B cell (primary cell): Measurements from ENCODE around the gene ATF3. TPM values are rescaled to one million over a fixed set of nuclear protein-coding genes. Genes with fewer than 3 reads are reported as not detected.

Experiments used
- ATAC-seq: fragments of 200-7000 bp; cut with Tn5 transposase; one replicate; pipeline ENCODE4 v1.10.0; 2021; ENCODE audit warnings: low read depth, mild to moderate bottlenecking, moderate number of reproducible peaks, moderate library complexity
- CTCF ChIA-PET: fragments of 350-600 bp; sonication (Branson Sonifier 250); formaldehyde crosslinking; loops from one replicate; lab custom pipeline; 2021; ENCODE audit warnings: antibody characterized with exemption, inconsistent platforms; lab: Charles Lee
- POLR2A ChIA-PET: fragments of 350-600 bp; sonication (Branson Sonifier 250); formaldehyde crosslinking; loops from one replicate; lab custom pipeline; 2021; ENCODE audit warnings: antibody characterized with exemption; lab: Charles Lee
- DNase-seq: peaks from one replicate; pipeline ENCODE4 v3.0.0; 2013
- H2AFZ ChIP-seq: 2 replicates; pipeline ENCODE4 v1.6.1; 2012; ENCODE audit warnings: mild to moderate bottlenecking, low read depth, low read length; ENCODE audit not compliant: insufficient read depth, poor library complexity, severe bottlenecking
- H3K27ac ChIP-seq, 2 donors: 1 replicate in 1 of 2; 2 replicates in 1 of 2; pipeline ENCODE4 v1.5.1; 2012 to 2013; ENCODE audit warnings: low read length in 2 of 2, mild to moderate bottlenecking in 2 of 2, moderate library complexity in 1 of 2
- H3K27me3 ChIP-seq, 4 experiments: fragments of 200-600 bp in 1 of 4; sonication (generic) in 1 of 4; replicated peaks in 1 of 4; 1 replicate in 2 of 4; 2 replicates in 2 of 4; pipeline versions ENCODE4 v1.6.1 to v1.7.0; 2013 to 2016; ENCODE audit warnings: low read length in 3 of 4, mild to moderate bottlenecking in 2 of 4, mixed read lengths in 1 of 4, moderate library complexity in 1 of 4; ENCODE audit not compliant: insufficient read depth in 4 of 4, control insufficient read depth in 3 of 4; ENCODE audit errors: control extremely low read depth in 1 of 4
- H3K36me3 ChIP-seq, 2 experiments: replicated peaks in 1 of 2; 1 replicate in 1 of 2; 2 replicates in 1 of 2; pipeline versions ENCODE4 v1.6.1 to v1.7.1; 2013; ENCODE audit warnings: low read length in 1 of 2; ENCODE audit not compliant: insufficient read depth in 2 of 2, control insufficient read depth in 1 of 2; ENCODE audit errors: control extremely low read depth in 1 of 2, extremely low read depth in 1 of 2
- H3K4me1 ChIP-seq, 2 donors: fragments of 200-600 bp in 1 of 2; sonication (generic) in 1 of 2; 1 replicate in 1 of 2; 2 replicates in 1 of 2; pipeline versions ENCODE4 v1.5.1 to v1.6.1; 2013 to 2017; ENCODE audit warnings: low read length in 2 of 2; ENCODE audit not compliant: control insufficient read depth in 2 of 2, insufficient read depth in 2 of 2
- H3K4me2 ChIP-seq: replicated peaks from 2 replicates; pipeline ENCODE3; 2012; ENCODE audit warnings: mild to moderate bottlenecking, low read depth, low read length; ENCODE audit not compliant: poor library complexity, severe bottlenecking
- H3K4me3 ChIP-seq, 5 experiments: fragments of 200-600 bp in 1 of 5; sonication (generic) in 1 of 5; 1 replicate in 3 of 5; 2 replicates in 2 of 5; pipeline versions ENCODE4 v1.5.1 to v1.7.0; 2011 to 2016; ENCODE audit warnings: low read length in 4 of 5, mild to moderate bottlenecking in 4 of 5, low read depth in 2 of 5, control low read depth in 1 of 5, moderate library complexity in 1 of 5; ENCODE audit not compliant: insufficient read depth in 1 of 5; ENCODE audit errors: control extremely low read depth in 1 of 5, extremely low read depth in 1 of 5
- H3K79me2 ChIP-seq: fragments of 200-600 bp; sonication (generic); one replicate; pipeline ENCODE4 v1.6.0; 2016; ENCODE audit warnings: low read length; ENCODE audit not compliant: control insufficient read depth, insufficient read depth
- H3K9ac ChIP-seq: fragments of 200-600 bp; sonication (generic); 2 replicates; pipeline ENCODE4 v1.6.1; 2017; ENCODE audit warnings: mild to moderate bottlenecking, low read length, moderate library complexity
- H3K9me3 ChIP-seq, 3 donors: one replicate each; pipeline versions ENCODE4 v1.6.1 to v1.7.1; 2013; ENCODE audit warnings: low read length in 2 of 3; ENCODE audit not compliant: control insufficient read depth in 2 of 3, insufficient read depth in 1 of 3; ENCODE audit errors: control extremely low read depth in 1 of 3
- H4K20me1 ChIP-seq: 2 replicates; pipeline ENCODE4 v1.6.0; 2012; ENCODE audit warnings: mild to moderate bottlenecking, low read length; ENCODE audit not compliant: insufficient read depth, control insufficient read depth, poor library complexity, severe bottlenecking
- H3K27ac Mint-ChIP-seq: one replicate; pipeline ENCODE4 v1.8.0; 2021; ENCODE audit warnings: mixed read lengths
- H3K27me3 Mint-ChIP-seq: one replicate; pipeline ENCODE4 v1.8.0; 2021; ENCODE audit warnings: mixed read lengths
- H3K4me1 Mint-ChIP-seq: one replicate; pipeline ENCODE4 v1.8.0; 2021; ENCODE audit warnings: mixed read lengths
- H3K4me3 Mint-ChIP-seq: one replicate; pipeline ENCODE4 v1.8.0; 2021; ENCODE audit warnings: mixed read lengths
- H3K9me3 Mint-ChIP-seq: one replicate; pipeline ENCODE4 v1.8.0; 2022; ENCODE audit warnings: mixed read lengths; ENCODE audit not compliant: insufficient read depth
- CTCF ChIP-seq: fragments of 200-600 bp; IDR thresholded peaks from one replicate; pipeline ENCODE4 v1.8.0; 2022; ENCODE audit warnings: antibody characterized with exemption, mild to moderate bottlenecking
- EZH2 ChIP-seq: IDR thresholded peaks from 2 replicates; pipeline ENCODE4 v1.6.1; 2012; ENCODE audit warnings: borderline replicate concordance, low read depth, mild to moderate bottlenecking, moderate library complexity, low read length; ENCODE audit not compliant: insufficient read depth, poor library complexity, severe bottlenecking
- WGBS: methylation state at CpG from one replicate; pipeline ENCODE4 v1.1.5; 2013; ENCODE audit warnings: missing lambda C conversion rate; ENCODE audit not compliant: insufficient coverage; 5-methylcytosine and 5-hydroxymethylcytosine counted together
- intact Hi-C: fragments of 100-400 bp; cut with micrococcal nuclease; formaldehyde crosslinking; loops from one replicate; pipeline ENCODE4 v1.10.0; 2022
- polyA plus RNA-seq: library from polyadenylated mRNA; depleted of rRNA; stranded (reverse); fragments of >200 nt; gene quantifications from 2 replicates; pipeline ENCODE4 v1.2.3, GENCODE V29; 2012
- total RNA-seq, 2 donors: library from RNA; stranded (reverse); fragments of 120-200 nt in 1 of 2; gene quantifications; 1 replicate in 1 of 2; 2 replicates in 1 of 2; pipeline versions ENCODE4 v1.2.3 to v1.2.4, GENCODE V29; 2013 to 2022

The ATF3 gene
- total and polyA plus RNA-seq, 2 donors (not counting 1 experiment from before 2014, with no cell fraction given) = 4.5 to 42.3 TPM

DNA sequence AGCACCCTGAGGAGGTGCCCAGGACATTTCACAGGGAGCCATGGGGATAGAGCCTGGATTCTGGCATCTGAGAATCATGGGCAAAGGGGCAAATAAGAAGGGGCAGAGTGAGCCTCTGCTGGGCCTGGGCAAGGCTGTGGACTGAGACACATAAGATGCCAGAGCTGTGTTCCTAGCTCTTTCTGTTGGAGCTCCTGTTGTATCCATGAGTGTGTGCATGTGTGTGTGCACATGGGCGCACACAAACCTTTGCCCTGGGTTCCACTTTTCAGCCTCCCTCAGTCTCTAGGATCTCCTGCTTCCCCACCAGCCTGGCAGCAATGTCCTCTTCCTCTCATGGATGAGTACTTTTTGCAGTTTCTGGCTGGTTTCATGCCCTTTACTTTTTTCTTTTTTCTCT is 44.0 kb downstream of the ATF3 start:
- Histone ChIP-seq H3K36me3 (no peaks in the 10 kb centered on the region), H3K9ac (no peak overlapping the region), H3K4me3 (no peak overlapping the region), H2AFZ (no peak overlapping the region), H3K4me1 (peaks cover 0 to 3% of the 10 kb centered on the region in 2 donors), H3K9me3 (peaks cover 0 to 4% (median 0%) of the 10 kb centered on the region in 3 donors), H3K79me2 (no peaks in the 10 kb centered on the region), H3K4me2 (no peak overlapping the region), H3K27ac (no peak overlapping the region), H3K27me3 (peaks cover 0 to 21% (median 0%) of the 10 kb centered on the region in 4 experiments), H4K20me1 (no peaks in the 10 kb centered on the region)
- no peak for TF ChIP-seq CTCF
- TF ChIP-seq EZH2 = no peak
- DNase-seq (no peak), ATAC-seq (no peak)
- ChIA-PET POLR2A (no interaction called here), CTCF (interaction anchor here (0.7 to 4.2 kb wide), 2 partner anchors 13 to 173 kb away, joined by 3 to 14 read pairs; no protein-coding TSS in a partner anchor)
- H3K27me3 Mint-ChIP-seq = peaks cover 9% of the 10 kb centered on the region
- H3K4me3 Mint-ChIP-seq = no peak overlapping the region
- H3K27ac Mint-ChIP-seq = no peak overlapping the region
- WGBS = no CpG with 5 or more reads among the region's 1 CpG
- no peaks in the 10 kb centered on the region for H3K4me1 Mint-ChIP-seq
- no peaks in the 10 kb centered on the region for H3K9me3 Mint-ChIP-seq
- intact Hi-C loops = no loop called here

DNA sequence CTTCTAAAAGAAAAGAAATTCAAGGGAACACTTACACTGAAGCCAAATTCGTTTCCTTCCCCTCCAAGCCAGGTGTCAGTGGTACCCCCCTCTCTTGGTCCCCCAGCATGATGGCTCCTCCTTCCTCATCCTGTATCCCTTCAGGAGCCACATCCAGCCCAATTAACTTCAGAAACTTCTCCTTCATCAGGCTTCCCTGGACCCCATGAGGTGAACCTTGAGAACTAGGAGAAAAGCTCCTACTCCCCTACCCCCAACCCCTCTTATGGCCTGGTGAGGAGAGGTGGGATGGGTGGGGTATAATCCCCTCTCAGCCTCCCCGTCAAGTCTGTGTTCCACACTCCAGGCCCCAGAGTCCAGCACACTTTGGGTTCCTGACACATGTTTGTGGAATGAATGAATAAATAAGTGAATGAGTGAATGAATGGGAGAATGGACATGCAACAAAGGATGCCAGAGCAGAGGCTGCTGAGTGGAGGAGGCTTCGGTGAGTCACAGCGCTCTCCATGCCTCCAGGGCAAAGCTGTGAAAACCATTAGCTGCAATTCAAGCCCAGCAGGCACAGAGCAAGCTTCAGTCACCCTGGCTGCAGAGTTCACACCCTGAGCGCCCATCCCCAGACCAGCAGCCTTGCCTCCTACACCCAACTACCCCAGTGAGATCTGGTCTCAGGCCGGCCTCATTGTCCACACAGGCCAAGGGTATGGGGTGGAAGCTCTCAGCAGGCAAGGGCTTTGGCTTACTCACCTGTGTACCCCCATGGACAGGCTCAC is 47.3 kb downstream of the ATF3 start:
- H3K27ac ChIP-seq = no peak overlapping the region
- peaks cover 0 to 4% (median 0%) of the 10 kb centered on the region in 3 donors for H3K9me3 ChIP-seq
- no peaks in the 10 kb centered on the region for H3K79me2 ChIP-seq
- TF ChIP-seq EZH2 (no peak), CTCF (no peak)
- H3K9ac ChIP-seq = no peak overlapping the region
- 75% methylated on average over 4 of the region's 6 CpGs for WGBS
- H3K9me3 Mint-ChIP-seq = no peaks in the 10 kb centered on the region
- intact Hi-C loops = no loop called here
- peaks cover 0 to 21% (median 0%) of the 10 kb centered on the region in 4 experiments for H3K27me3 ChIP-seq
- H3K27me3 Mint-ChIP-seq = peaks cover 12% of the 10 kb centered on the region
- no peak for DNase-seq
- H3K4me1 ChIP-seq = peaks cover 0 to 3% of the 10 kb centered on the region in 2 donors
- no peaks in the 10 kb centered on the region for H3K36me3 ChIP-seq
- H3K4me1 Mint-ChIP-seq = no peaks in the 10 kb centered on the region
- no peak overlapping the region for H3K4me2 ChIP-seq
- H3K4me3 ChIP-seq = no peak overlapping the region
- no peak overlapping the region for H2AFZ ChIP-seq
- ChIA-PET CTCF (interaction anchor here (2.1 kb wide), 1 partner anchor 9 kb away, joined by 6 read pairs; no protein-coding TSS in a partner anchor), POLR2A (no interaction called here)
- H3K27ac Mint-ChIP-seq = no peak overlapping the region
- H4K20me1 ChIP-seq = no peaks in the 10 kb centered on the region
- no peak overlapping the region for H3K4me3 Mint-ChIP-seq
- ATAC-seq = no peak
